ENCODE results near the gene BRCC3. TPM values are rescaled to one million over a fixed set of nuclear protein-coding genes. Genes with fewer than 3 reads are reported as not detected.
A peak's percentile ranks its signal among the peaks of the same experiment; 100 is the strongest.
"Not testable (repeated sequence)": the region's sequence is repeated elsewhere in the genome, so short reads cannot be mapped to it uniquely, and the experiment has no call there.

BRCC3 gene
- total RNA-seq, 1 experiment from 2014 or later = 9.1 TPM

DNA sequence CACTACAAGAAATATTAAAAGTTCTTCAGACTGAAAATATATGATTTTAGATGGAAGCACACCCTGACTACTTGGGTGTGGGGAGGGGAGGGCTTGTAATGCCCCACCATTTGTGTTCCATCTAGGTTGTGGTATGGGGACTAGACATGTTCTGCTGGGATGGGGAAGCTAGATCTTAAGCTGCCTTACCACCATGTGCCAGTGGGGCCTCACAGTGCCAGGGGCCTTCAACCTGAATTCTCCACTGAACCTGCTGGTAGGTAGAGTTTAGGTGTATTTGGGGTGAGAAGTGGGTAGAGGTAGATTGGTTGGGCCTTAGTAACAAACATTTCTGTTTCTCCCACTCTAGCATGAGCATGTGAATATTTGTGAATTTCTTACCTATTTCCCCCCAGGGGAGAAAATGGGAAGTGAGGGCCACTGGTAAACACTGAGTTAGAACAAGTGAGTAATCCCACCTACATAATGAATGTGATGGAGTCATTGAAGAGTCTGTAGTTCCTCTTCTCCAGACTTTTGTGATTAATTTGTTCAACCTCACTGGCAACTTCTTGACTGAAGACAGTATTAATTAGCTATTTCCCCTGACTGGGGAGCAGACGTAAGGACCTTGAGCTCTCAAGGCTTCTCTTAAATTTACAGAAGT, 44.0 kb downstream of the BRCC3 start:
- in situ Hi-C loops (cut with HindIII; ENCODE audit: low pct_unique_long_range_greater_than_20kb, low sequenced_read_pairs) = no loop called here
- no peak for DNase-seq (ENCODE audit: low read depth)

DNA sequence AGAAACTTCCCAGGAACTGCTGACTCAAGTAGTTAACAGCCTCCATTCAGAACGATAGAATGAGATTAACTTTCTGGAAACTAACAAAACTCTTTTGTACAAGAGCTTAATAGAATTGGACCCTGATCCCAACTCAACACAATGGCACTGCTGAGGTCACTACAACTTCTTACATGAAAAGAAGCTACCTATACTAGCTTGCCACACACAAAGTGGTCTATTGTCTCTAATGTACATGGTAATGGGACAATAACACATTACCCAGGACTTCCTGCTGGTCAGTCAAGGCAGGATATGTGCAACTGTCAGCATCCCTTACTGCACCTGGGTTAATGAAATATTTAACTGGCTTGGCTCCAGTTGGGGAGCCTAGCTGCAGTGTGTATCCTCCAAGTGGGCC, 56.2 kb downstream of the BRCC3 start:
- no peak for DNase-seq (ENCODE audit: low read depth)
- in situ Hi-C loops (cut with HindIII; ENCODE audit: low pct_unique_long_range_greater_than_20kb, low sequenced_read_pairs) = no loop called here

DNA sequence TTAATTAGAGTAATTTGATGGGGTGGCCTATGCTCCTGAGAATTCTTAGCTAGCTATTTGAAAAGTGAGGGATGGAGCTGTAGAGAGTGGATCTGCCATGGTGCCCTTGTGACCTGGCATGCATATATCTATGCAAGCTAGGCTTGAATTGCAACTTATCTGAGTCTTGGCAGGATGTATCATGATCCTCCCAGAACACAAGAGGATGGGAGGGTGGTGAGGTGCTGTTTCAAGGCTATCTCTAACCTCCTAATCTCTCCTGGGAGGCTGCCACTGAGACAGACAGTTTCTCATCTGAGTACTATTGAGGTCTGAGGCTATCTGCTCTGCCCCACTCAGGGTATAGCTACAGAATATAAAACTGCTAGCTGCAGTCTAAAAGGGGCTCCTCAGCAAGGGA, 56.6 kb downstream of the BRCC3 start:
- in situ Hi-C loops (cut with HindIII; ENCODE audit: low pct_unique_long_range_greater_than_20kb, low sequenced_read_pairs) = no loop called here
- no peak for DNase-seq (ENCODE audit: low read depth)

DNA sequence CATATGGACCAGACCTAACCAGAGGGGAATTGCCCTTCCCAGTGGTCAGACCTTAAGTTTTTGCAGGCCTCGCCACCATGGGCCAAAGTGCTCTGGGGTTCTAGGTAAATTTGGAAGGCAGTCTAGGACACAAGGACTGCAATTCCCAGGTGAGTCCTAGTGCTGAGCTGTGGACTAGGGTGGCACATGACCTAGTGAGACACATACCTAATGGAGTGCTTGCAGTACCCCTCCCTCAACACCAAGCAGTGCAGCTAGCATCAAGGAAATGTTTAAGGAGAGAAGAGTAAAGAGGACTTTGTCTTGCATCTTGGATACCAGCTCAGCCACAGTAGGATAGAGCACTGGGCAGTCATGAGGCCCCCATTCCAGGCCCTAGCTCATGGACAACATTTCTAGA, 60.8 kb downstream of the BRCC3 start:
- in situ Hi-C loops (cut with HindIII; ENCODE audit: low pct_unique_long_range_greater_than_20kb, low sequenced_read_pairs) = no loop called here
- no peak for DNase-seq (ENCODE audit: low read depth)

DNA sequence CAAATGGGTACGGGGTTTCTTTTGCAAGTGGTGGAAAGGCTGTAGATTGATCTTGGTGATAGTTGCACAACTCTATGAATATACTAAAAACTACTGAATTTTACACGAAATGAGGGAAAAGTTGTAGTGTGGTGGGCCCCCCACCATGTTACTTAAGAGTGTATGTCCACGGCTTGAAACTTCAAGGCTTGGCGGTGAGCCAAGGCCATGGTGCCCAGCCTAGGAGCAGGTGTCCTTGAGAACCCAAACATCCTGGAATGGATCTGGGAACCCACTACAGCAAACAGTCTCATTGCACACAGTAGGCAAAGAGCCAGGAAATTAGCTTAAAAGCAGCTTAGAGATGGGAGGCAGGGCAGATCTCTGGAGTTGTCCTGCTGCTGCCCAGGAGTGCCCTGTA, 62.9 kb downstream of the BRCC3 start:
- no peak for DNase-seq (ENCODE audit: low read depth)
- in situ Hi-C loops (cut with HindIII; ENCODE audit: low pct_unique_long_range_greater_than_20kb, low sequenced_read_pairs) = no loop called here

DNA sequence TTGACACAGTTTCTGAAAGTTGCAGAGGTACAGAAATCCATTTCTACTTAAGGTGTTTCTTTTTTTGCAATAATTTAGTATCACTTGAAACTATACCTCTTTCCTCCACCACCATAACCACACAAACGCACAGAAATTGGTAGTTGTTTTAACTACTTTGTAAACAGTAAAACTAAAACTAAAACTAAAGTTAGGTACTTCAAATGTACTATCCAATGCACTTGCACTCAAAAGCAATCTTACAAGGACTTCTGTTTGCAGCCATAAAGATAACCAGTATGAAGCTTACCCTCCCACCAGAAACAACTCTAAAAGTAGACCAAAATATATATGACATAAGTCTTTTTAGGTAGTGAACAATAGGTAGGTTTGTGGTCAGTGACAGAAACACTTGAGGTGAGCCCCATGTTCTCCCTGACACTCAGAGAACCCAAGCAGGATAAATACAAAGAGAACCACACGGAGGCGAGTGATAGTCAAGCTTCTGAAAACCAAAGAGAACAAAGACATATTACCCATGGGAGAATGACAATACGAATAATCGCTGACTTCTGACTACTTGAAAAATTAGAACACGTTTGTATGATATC, 72.7 kb downstream of the BRCC3 start:
- in situ Hi-C loops (cut with HindIII; ENCODE audit: low pct_unique_long_range_greater_than_20kb, low sequenced_read_pairs) = no loop called here
- no peak for DNase-seq (ENCODE audit: low read depth)

DNA sequence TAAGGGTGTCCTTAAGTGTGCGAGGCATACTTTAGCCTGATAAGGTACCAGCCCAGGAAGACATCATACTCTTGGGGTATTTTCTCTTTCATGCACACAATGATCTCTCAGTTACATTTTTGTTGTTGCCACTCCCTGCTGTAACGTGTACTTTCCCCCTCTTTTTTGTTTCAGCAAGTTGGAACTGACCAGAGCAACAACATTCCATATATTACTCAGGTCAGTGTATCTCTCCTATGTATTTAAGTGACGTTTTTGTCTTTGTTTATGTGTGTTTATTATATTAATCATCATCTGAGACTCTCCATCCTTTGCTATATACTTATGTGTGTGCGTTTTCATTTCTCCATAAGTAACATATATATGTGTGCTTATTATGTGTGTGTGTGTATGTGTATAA, 73.6 kb downstream of the BRCC3 start:
- no peak for DNase-seq (ENCODE audit: low read depth)
- in situ Hi-C loops (cut with HindIII; ENCODE audit: low pct_unique_long_range_greater_than_20kb, low sequenced_read_pairs) = no loop called here

DNA sequence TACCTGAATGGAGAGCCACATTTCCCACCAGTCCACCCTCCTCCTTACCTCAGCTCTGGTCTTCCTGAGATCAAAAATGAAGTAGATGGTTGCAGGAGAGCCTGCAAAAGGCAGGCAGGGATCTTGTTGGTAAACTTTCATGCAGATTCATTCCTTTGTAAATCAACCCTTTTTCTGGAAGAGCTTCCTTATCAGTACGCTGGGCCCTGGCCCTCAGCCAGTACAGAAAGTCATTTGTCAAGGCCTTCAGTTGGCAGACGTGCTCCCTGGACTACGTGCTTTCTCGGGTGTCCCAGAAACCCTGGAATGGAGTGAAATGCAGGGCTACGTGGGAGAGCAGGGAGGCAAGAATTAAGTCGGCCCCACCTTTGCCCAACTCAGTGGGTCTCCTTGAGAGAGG, 76.3 kb downstream of the BRCC3 start:
- in situ Hi-C loops (cut with HindIII; ENCODE audit: low pct_unique_long_range_greater_than_20kb, low sequenced_read_pairs); DNase-seq (ENCODE audit: low read depth): not testable (repeated sequence)

DNA sequence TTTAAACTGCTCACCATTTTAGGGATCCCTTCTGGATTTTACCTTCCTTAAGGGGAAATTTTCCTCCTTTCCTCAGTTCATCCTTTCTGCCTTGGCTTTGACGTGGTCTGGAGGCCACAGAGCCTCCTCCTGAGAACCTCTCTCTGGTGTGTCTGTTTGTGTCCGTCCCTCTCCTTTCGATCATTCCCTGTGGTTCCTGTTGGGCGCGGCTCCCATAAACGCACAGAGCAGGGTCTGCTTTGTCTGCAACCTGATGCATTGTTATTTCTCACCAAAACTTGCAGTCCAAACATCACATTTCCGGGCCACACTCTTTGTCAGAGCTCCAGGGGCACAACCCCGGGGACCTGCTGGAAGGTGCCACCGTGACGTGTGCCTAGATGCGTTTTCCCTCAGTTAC, 76.9 kb downstream of the BRCC3 start:
- in situ Hi-C loops (cut with HindIII; ENCODE audit: low pct_unique_long_range_greater_than_20kb, low sequenced_read_pairs); DNase-seq (ENCODE audit: low read depth): not testable (repeated sequence)

DNA sequence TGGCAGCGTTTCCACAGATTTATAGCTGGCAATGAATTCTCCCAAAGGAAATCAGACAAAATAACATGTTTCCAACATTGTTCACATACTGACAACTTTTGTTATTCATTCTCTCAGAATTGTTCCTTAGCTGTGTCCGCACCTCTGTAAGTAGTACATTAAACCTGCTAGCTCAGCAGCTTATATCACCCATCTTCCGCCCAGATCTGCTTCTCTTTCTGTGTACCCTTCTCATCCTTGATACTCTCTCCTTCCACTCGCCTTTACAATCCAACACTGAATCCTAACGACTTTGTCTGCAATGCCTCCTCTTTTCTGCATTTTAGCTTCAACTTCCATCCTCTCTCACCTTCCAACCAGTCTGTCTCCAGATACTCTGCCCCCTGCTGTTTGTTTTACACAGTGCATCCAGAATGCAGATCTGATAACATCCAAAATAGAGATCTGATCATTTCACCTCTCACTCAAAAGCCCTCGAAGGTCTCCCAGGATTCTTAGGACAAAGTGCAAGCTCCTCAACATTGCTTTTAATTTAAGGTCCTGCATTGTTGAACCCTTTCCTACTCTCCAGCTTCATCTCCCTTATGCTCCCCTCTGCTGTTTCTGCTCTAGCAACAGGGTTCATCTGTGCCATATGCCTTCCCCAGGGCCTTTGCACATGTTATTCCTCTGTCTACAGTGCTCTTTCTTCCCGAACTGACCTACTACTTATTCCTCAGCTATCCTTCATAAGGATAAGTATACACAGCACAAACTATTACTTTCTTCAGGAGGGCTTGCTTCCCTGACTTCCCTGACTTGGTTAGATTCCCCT, 77.6 kb downstream of the BRCC3 start:
- in situ Hi-C loops (cut with HindIII; ENCODE audit: low pct_unique_long_range_greater_than_20kb, low sequenced_read_pairs) = no loop called here
- DNase-seq (ENCODE audit: low read depth) = peak; percentile 1

DNA sequence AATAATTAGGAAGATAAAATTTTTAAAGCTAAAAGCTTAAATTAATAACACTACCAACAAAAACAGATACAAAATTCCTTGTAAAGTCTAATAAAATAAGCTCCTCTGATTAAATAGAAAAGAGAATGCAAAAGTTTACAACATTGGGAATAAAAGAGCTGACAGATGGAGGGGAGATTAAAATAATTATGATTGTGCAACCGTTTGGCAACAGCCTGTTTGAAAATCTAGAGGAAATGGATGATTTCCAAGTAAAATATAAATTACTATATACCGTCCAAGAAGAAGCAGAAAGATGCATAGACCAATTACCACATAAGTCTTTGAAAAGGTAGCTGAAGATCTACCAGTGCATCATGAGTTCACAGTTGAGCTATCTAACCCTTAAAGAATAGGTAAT, 98.6 kb downstream of the BRCC3 start:
- DNase-seq (ENCODE audit: low read depth) = no peak
- in situ Hi-C loops (cut with HindIII; ENCODE audit: low pct_unique_long_range_greater_than_20kb, low sequenced_read_pairs) = no loop called here

Other genes starting within 250 kb of the BRCC3 start
- not detected in 2 replicates for gene SMIM9, start 236.8 kb upstream of the BRCC3 start, total RNA-seq (2014; rRNA removed; shearing (Covaris generic); ENCODE audit: low replicate concordance)
- gene F8A1, start 185.2 kb upstream of the BRCC3 start, total RNA-seq (2014; rRNA removed; shearing (Covaris generic); ENCODE audit: low replicate concordance) = 5.0 TPM in 1 of 2 replicates, not detected in the other
- 5.2 and 7.1 TPM in 2 replicates for gene F8, start 48.8 kb upstream of the BRCC3 start, total RNA-seq (2014; rRNA removed; shearing (Covaris generic); ENCODE audit: low replicate concordance)
- 57.0 and 80.3 TPM in 2 replicates for gene FUNDC2, start 44.7 kb upstream of the BRCC3 start, total RNA-seq (2014; rRNA removed; shearing (Covaris generic); ENCODE audit: low replicate concordance)
- 38.4 and 43.2 TPM in 2 replicates for gene CMC4, start 372 bp upstream of the BRCC3 start, total RNA-seq (2014; rRNA removed; shearing (Covaris generic); ENCODE audit: low replicate concordance)
- gene MTCP1, start 372 bp upstream of the BRCC3 start, total RNA-seq (2014; rRNA removed; shearing (Covaris generic); ENCODE audit: low replicate concordance) = 4.7 and 19.2 TPM in 2 replicates
- 80.6 and 88.0 TPM in 2 replicates for gene VBP1, start 145.0 kb downstream of the BRCC3 start, total RNA-seq (2014; rRNA removed; shearing (Covaris generic); ENCODE audit: low replicate concordance)
- gene RAB39B, start 193.0 kb downstream of the BRCC3 start, total RNA-seq (2014; rRNA removed; shearing (Covaris generic); ENCODE audit: low replicate concordance) = 0.68 TPM in 1 of 2 replicates, not detected in the other